GM21528 (cell line): ENCODE data around the gene AP4S1.

Experiments
- ATAC-seq: cut with Tn5 transposase; IDR thresholded peaks from one replicate; pipeline ENCODE4 v1.9.1; 2021; ENCODE audit warnings: mild to moderate bottlenecking, moderate library complexity; ENCODE audit not compliant: unreplicated experiment, low FRiP score

Gene AP4S1

GRCh38 chr14:31126680-31127079 is 101.2 kb downstream of the AP4S1 start:
- ATAC-seq: no peak

GRCh38 chr14:31127690-31128089 is 102.2 kb downstream of the AP4S1 start:
- no peak for ATAC-seq

- ATAC-seq: no peak
Observed at GRCh38 chr14:31128601-31129526, 103.4 kb downstream of the AP4S1 start.

GRCh38 chr14:31133133-31133532 is 107.7 kb downstream of the AP4S1 start:
- no peak for ATAC-seq

- no peak for ATAC-seq
Observed at GRCh38 chr14:31137214-31137889, 111.9 kb downstream of the AP4S1 start.

- no peak for ATAC-seq
Observed at GRCh38 chr14:31138301-31138700, 112.9 kb downstream of the AP4S1 start.

GRCh38 chr14:31139301-31139847 is 113.9 kb downstream of the AP4S1 start:
- no peak for ATAC-seq

- ATAC-seq: no peak
Observed at GRCh38 chr14:31142455-31143087, 117.1 kb downstream of the AP4S1 start.
